Measurements from ENCODE around the gene PACS2. TPM values are rescaled to one million over a fixed set of nuclear protein-coding genes. Genes with fewer than 3 reads are reported as not detected.
"Not testable (repeated sequence)": the region's sequence is repeated elsewhere in the genome, so short reads cannot be mapped to it uniquely, and the experiment has no call there.

Gene PACS2
- total and polyA plus RNA-seq, 2 of the 4 experiments (the other 2 are of a cell fraction): 15.6 to 32.2 TPM

DNA sequence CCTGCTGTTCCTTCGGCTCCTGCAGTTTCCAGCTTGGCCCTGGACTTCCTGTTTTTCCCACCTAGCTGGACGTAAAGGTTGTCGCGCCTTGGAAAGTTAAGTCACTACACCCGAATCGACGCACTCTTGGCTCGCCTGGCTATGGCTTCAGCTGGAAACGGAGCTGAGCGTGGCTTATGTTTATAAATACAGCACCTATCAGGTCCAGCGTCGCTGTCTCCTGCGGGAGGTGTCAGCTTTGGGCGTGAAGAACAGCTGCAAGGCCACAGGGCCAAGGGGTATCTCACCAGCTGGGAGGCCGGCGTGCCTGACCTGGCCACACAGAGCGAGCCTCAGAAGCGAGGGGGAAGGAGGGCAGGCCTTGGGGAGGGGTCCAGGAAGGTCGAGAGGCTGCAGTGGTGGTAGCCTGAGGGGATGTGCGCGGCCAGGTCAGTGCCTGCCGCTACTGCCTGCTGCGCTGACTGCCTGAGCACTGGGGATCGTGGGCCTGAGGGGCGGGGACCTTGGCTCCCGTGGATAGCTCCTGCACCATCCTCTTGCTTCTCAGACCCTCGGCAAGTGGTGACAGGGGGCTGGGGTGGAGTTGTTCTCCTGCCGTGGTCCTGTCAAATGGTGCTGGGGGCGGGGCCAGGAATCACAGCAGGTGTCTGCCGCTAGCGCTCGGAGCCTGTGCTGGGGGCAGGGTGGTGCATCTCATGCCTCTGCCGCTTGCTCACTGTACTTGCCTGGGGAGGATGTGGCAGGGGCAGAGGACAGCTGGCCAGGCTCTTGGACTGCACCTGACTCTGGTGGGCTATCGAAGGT lies 12.5 kb downstream of the PACS2 start:
- no TSS peak for BruUV-seq (replicated peaks)
- ATAC-seq (ENCODE audit: low read depth): no peak

DNA sequence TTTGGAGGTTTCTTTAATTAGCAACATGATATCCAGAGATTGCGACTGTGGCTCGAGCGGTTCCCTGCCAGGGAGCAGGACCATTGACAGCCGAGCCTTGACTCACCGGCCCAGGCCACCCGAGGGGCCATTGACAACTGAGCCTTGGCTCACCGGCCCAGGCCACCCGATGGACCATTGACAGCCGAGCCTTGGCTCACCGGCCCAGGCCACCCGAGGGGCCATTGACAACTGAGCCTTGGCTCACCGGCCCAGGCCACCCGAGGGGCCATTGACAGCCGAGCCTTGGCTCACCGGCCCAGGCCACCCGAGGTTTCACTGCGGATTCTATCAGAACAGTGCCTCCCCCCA lies 13.1 kb downstream of the PACS2 start:
- H3K4me3 ChIP-seq (ENCODE audit: insufficient read depth, low read depth, low read length); H3K27ac ChIP-seq (ENCODE audit: insufficient read depth, low read length); H3K27me3 ChIP-seq (ENCODE audit: control insufficient read depth, insufficient read depth, low read length); H3K18ac ChIP-seq (ENCODE audit: low read depth, low read length); H3K14ac ChIP-seq (replicated peaks; ENCODE audit: low read depth, low read length); H3K9me3 ChIP-seq (ENCODE audit: control insufficient read depth, insufficient read depth, low read length); H2AFZ ChIP-seq (replicated peaks; ENCODE audit: low read length, poor library complexity); H3K4me2 ChIP-seq (ENCODE audit: low read depth, low read length); in situ Hi-C loops (cut with MboI; ENCODE audit: low sequenced_read_pairs); H2BK20ac ChIP-seq (ENCODE audit: low read depth, low read length); H4K8ac ChIP-seq (ENCODE audit: low read depth in 2 of 2, low read length in 2 of 2); CTCF ChIA-PET; H2BK5ac ChIP-seq (ENCODE audit: low read depth, low read length, poor library complexity, severe bottlenecking); BruUV-seq (replicated peaks); H3K9ac ChIP-seq (ENCODE audit: low read depth, low read length); dilution Hi-C loops (cut with HindIII; ENCODE audit: low sequenced_read_pairs, unreplicated experiment); H3K23ac ChIP-seq (ENCODE audit: low read depth, low read length); H4K91ac ChIP-seq (ENCODE audit: insufficient read depth, low read depth, low read length); H4K5ac ChIP-seq (ENCODE audit: low read depth, low read length); H3K36me3 ChIP-seq (ENCODE audit: control insufficient read depth, insufficient read depth, low read length); DNase-seq; H2AK9ac ChIP-seq (replicated peaks; ENCODE audit: low read depth, low read length, poor library complexity); ATAC-seq (ENCODE audit: low read depth); H2BK15ac ChIP-seq (ENCODE audit: low read depth, low read length); H2BK120ac ChIP-seq (ENCODE audit: low read depth, low read length); H2AK5ac ChIP-seq (ENCODE audit: low read depth, low read length); H3K56ac ChIP-seq (ENCODE audit: extremely low read depth, insufficient read depth, low read length); intact Hi-C loops (cut with micrococcal nuclease); POLR2A ChIA-PET (ENCODE audit: unreplicated experiment); H3K4ac ChIP-seq (ENCODE audit: low read depth, low read length): not testable (repeated sequence)
- Histone ChIP-seq H4K20me1 (ENCODE audit: insufficient read depth, low read length) (peaks cover 70% of the 10 kb centered on the region), H3K79me1 (ENCODE audit: low read depth in 1 of 2, low read length in 2 of 2) (peaks cover 19 to 75% of the 10 kb centered on the region in 2 experiments), H3K4me1 (ENCODE audit: control insufficient read depth, insufficient read depth, low read length) (peaks cover 13% of the 10 kb centered on the region), H3K9me1 (ENCODE audit: insufficient read depth, low read length) (peaks cover 16% of the 10 kb centered on the region; the same call in 1 of the 2 replicates)
- WGBS, 2 experiments (ENCODE audit: extremely low coverage in 2 of 2, insufficient read length in 1 of 2): 75% methylated on average over 15 of the region's 17 CpGs; no CpG with 5 or more reads in 1 of the 2 experiments

More for the DNA sequence above, 12.5 kb downstream of the PACS2 start:
- Histone ChIP-seq H3K27ac (ENCODE audit: insufficient read depth, low read length) (no peak overlapping the region), H3K14ac (replicated peaks; ENCODE audit: low read depth, low read length) (no peak overlapping the region), H2BK5ac (ENCODE audit: low read depth, low read length, poor library complexity, severe bottlenecking) (no peak overlapping the region), H3K27me3 (ENCODE audit: control insufficient read depth, insufficient read depth, low read length) (no peaks in the 10 kb centered on the region), H2AK5ac (ENCODE audit: low read depth, low read length) (peak overlapping the region; percentile 8; the same call in 1 of the 2 replicates), H3K36me3 (ENCODE audit: control insufficient read depth, insufficient read depth, low read length) (no peaks in the 10 kb centered on the region; the same call in 1 of the 2 replicates), H3K23ac (ENCODE audit: low read depth, low read length) (no peak overlapping the region), H4K91ac (ENCODE audit: insufficient read depth, low read depth, low read length) (no peak overlapping the region), H4K5ac (ENCODE audit: low read depth, low read length) (no peak overlapping the region), H3K79me1 (ENCODE audit: low read depth in 1 of 2, low read length in 2 of 2) (peaks cover 19 to 70% of the 10 kb centered on the region in 2 experiments), H3K9ac (ENCODE audit: low read depth, low read length) (no peak overlapping the region), H3K4ac (ENCODE audit: low read depth, low read length) (no peak overlapping the region), H2BK20ac (ENCODE audit: low read depth, low read length) (no peak overlapping the region), H2BK15ac (ENCODE audit: low read depth, low read length) (no peak overlapping the region), H3K4me3 (ENCODE audit: insufficient read depth, low read depth, low read length) (no peak overlapping the region), H3K4me1 (ENCODE audit: control insufficient read depth, insufficient read depth, low read length) (peaks cover 13% of the 10 kb centered on the region), H3K56ac (ENCODE audit: extremely low read depth, insufficient read depth, low read length) (no peak overlapping the region), H3K9me3 (ENCODE audit: control insufficient read depth, insufficient read depth, low read length) (no peaks in the 10 kb centered on the region; the same call in 1 of the 2 replicates), H2AFZ (replicated peaks; ENCODE audit: low read length, poor library complexity) (no peak overlapping the region), H3K18ac (ENCODE audit: low read depth, low read length) (no peak overlapping the region), H2BK120ac (ENCODE audit: low read depth, low read length) (no peak overlapping the region), H2AK9ac (replicated peaks; ENCODE audit: low read depth, low read length, poor library complexity) (peak overlapping the region; percentile 55), H4K20me1 (ENCODE audit: insufficient read depth, low read length) (peaks cover 66% of the 10 kb centered on the region), H4K8ac (ENCODE audit: low read depth in 2 of 2, low read length in 2 of 2) (no peak overlapping the region), H3K9me1 (ENCODE audit: insufficient read depth, low read length) (peaks cover 16% of the 10 kb centered on the region; the same call in 1 of the 2 replicates), H3K4me2 (ENCODE audit: low read depth, low read length) (no peak overlapping the region)
- DNase-seq: no peak
- ChIA-PET CTCF (no interaction called here), POLR2A (ENCODE audit: unreplicated experiment) (no interaction called here)
- dilution Hi-C loops (cut with HindIII; ENCODE audit: low sequenced_read_pairs, unreplicated experiment) (no loop called here), intact Hi-C loops (cut with micrococcal nuclease) (no loop called here), in situ Hi-C loops (cut with MboI; ENCODE audit: low sequenced_read_pairs) (no loop called here)
- WGBS, 2 experiments (ENCODE audit: extremely low coverage in 2 of 2, insufficient read length in 1 of 2): 76% methylated on average over 12 of the region's 34 CpGs; no CpG with 5 or more reads in 1 of the 2 experiments
- TF ChIP-seq BHLHE40 (IDR thresholded peaks at IDR 0.05; ENCODE audit: low read depth, low read length) (no peak), POLR2A (IDR thresholded peaks at IDR 0.05; ENCODE audit: low read depth, low read length) (no peak), MAFK (IDR thresholded peaks at IDR 0.05; ENCODE audit: low read depth, low read length) (no peak), RAD21 (IDR thresholded peaks at IDR 0.05; ENCODE audit: low read length) (no peak), CHD1 (IDR thresholded peaks at IDR 0.05; ENCODE audit: low read depth, low read length) (no peak), RFX5 (IDR thresholded peaks at IDR 0.05; ENCODE audit: low read depth, low read length) (no peak)
- TF ChIP-seq, protein P1, sequence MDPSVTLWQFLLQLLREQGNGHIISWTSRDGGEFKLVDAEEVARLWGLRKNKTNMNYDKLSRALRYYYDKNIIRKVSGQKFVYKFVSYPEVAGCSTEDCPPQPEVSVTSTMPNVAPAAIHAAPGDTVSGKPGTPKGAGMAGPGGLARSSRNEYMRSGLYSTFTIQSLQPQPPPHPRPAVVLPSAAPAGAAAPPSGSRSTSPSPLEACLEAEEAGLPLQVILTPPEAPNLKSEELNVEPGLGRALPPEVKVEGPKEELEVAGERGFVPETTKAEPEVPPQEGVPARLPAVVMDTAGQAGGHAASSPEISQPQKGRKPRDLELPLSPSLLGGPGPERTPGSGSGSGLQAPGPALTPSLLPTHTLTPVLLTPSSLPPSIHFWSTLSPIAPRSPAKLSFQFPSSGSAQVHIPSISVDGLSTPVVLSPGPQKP (IDR thresholded peaks at IDR 0.05; ENCODE audit: borderline replicate concordance, low read depth, low read length): no peak

Data from IMR-90 (cell line).